Heart left ventricle (tissue), 13 donors: Measurements from ENCODE around the gene SMYD4.

Source experiments
- POLR2A ChIP-seq, 2 donors: fragments of 450-650 bp; IDR thresholded peaks; one replicate each; pipeline ENCODE4 v1.6.1; 2017; ENCODE audit warnings: antibody characterized with exemption in 2 of 2, mild to moderate bottlenecking in 2 of 2, moderate library complexity in 2 of 2
- TF ChIP-seq, protein P1 (sequence below), 12 donors: fragments of 200-600 bp; sonication (generic) in 4 of 12; IDR thresholded peaks; one replicate each; pipeline versions ENCODE4 v1.5.0 to v1.8.0; 2018 to 2022; ENCODE audit warnings: antibody characterized with exemption in 12 of 12, mild to moderate bottlenecking in 5 of 12
- donor health status: ischemic (EF 13 %, LVEDD 7.1; RV severe dilation, severe dysfunction).
- donor health status: DM: no; HTN: yes; CAD: no.
- donor health status: DM: no; HTN: no; CAD: no.
- donor health status: ischemic (EF 25% LVEDD 6.9; RV normal size, moderate dysfunction).
- donor health status: ischemic (EF 25% LVEDD 5.7; RV mildly dilated, moderate dysfunction).
- donor health status: ischemic (EF 35%, LVEDD 5.7; RV mildly dilated, moderate dysfunction).
- donor health status: nonischemic (EF 11% LVEDD 7.7; RV severe dilation, severe dysfunction).
- donor health status: DM: yes; HTN: yes; CAD: no.
- donor health status: PGD.
- donor health status: ischemic (EF 29% LVEDD 5.4; RV normal size, mild dysfunction).
- donor health status: nonischemic (EF 23%, LVEDD 6.1; RV moderate dilation, normal function).

GRCh38 chr17:1813088-1813487 is 16.6 kb downstream of the SMYD4 start:
- TF ChIP-seq, protein P1, sequence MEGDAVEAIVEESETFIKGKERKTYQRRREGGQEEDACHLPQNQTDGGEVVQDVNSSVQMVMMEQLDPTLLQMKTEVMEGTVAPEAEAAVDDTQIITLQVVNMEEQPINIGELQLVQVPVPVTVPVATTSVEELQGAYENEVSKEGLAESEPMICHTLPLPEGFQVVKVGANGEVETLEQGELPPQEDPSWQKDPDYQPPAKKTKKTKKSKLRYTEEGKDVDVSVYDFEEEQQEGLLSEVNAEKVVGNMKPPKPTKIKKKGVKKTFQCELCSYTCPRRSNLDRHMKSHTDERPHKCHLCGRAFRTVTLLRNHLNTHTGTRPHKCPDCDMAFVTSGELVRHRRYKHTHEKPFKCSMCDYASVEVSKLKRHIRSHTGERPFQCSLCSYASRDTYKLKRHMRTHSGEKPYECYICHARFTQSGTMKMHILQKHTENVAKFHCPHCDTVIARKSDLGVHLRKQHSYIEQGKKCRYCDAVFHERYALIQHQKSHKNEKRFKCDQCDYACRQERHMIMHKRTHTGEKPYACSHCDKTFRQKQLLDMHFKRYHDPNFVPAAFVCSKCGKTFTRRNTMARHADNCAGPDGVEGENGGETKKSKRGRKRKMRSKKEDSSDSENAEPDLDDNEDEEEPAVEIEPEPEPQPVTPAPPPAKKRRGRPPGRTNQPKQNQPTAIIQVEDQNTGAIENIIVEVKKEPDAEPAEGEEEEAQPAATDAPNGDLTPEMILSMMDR (IDR thresholded peaks at IDR 0.05), result no peak
- TF ChIP-seq POLR2A (IDR thresholded peaks at IDR 0.05), result no peak
